Right lobe of liver (tissue), 4 donors: ENCODE data around the gene SWAP70.

Source experiments
- POLR2A ChIP-seq: fragments of 450-650 bp; IDR thresholded peaks from one replicate; pipeline ENCODE4 v1.6.1; 2017; ENCODE audit warnings: antibody characterized with exemption, mild to moderate bottlenecking
- TF ChIP-seq, protein P1 (sequence below), 4 donors: fragments of 200-600 bp in 3 of 4; fragments of 450-650 bp in 1 of 4; IDR thresholded peaks; one replicate each; pipeline versions ENCODE4 v1.5.1 to v1.8.0; 2016 to 2022; ENCODE audit warnings: antibody characterized with exemption in 4 of 4, mild to moderate bottlenecking in 2 of 4
- donor health status: DM: no; HTN: no; CAD: no.
- donor health status: DM: no; HTN: no; CAD: no.
- donor health status: DM: no; HTN: yes; CAD: no.

DNA sequence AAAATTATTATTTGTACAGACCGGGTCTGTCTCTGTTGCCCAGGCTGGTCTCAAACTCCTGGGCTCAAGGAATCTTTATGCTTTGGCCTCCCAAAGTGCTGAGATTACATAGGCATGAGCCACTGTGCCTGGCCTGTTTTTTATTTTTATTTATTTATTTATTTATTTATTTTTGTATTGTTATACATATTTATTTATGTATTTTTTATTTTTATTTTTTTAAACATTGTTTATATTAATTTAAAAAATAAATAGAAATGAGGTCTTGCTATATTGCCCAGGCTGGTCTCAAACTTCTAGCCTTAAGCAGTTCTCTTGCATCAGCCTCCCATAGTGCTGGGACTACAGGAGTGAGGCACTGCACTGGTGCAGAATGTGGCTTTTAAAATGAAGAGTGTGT, 47.0 kb downstream of the SWAP70 start:
- TF ChIP-seq, protein P1, sequence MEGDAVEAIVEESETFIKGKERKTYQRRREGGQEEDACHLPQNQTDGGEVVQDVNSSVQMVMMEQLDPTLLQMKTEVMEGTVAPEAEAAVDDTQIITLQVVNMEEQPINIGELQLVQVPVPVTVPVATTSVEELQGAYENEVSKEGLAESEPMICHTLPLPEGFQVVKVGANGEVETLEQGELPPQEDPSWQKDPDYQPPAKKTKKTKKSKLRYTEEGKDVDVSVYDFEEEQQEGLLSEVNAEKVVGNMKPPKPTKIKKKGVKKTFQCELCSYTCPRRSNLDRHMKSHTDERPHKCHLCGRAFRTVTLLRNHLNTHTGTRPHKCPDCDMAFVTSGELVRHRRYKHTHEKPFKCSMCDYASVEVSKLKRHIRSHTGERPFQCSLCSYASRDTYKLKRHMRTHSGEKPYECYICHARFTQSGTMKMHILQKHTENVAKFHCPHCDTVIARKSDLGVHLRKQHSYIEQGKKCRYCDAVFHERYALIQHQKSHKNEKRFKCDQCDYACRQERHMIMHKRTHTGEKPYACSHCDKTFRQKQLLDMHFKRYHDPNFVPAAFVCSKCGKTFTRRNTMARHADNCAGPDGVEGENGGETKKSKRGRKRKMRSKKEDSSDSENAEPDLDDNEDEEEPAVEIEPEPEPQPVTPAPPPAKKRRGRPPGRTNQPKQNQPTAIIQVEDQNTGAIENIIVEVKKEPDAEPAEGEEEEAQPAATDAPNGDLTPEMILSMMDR (IDR thresholded peaks at IDR 0.05), result no peak
- no peak for TF ChIP-seq POLR2A
